CD14-positive monocyte (primary cell): ENCODE results near the gene RS1. TPM values are rescaled to one million over a fixed set of nuclear protein-coding genes. Genes with fewer than 3 reads are reported as not detected.

Experiments
- DNase-seq, 3 donors: peaks; one replicate each; pipeline ENCODE4 v3.0.0-alpha.2; 2011 to 2022
- H2AFZ ChIP-seq: 2 replicates; pipeline ENCODE4 v1.6.0; 2012; ENCODE audit warnings: mild to moderate bottlenecking, low read depth, low read length, inconsistent platforms; ENCODE audit not compliant: insufficient read depth, poor library complexity, severe bottlenecking
- H3K27ac ChIP-seq, 2 donors: 1 replicate in 1 of 2; 2 replicates in 1 of 2; pipeline ENCODE4 v1.5.1; 2012 to 2013; ENCODE audit warnings: low read length in 2 of 2, control low read depth in 1 of 2, inconsistent platforms in 1 of 2, low read depth in 1 of 2, mild to moderate bottlenecking in 1 of 2
- H3K27me3 ChIP-seq, 2 donors: one replicate each; pipeline versions ENCODE4 v1.6.0 to v1.6.1; 2011 to 2013; ENCODE audit warnings: low read length in 2 of 2; ENCODE audit not compliant: control insufficient read depth in 2 of 2, insufficient read depth in 2 of 2
- H3K36me3 ChIP-seq, 2 donors: replicated peaks in 1 of 2; 1 replicate in 1 of 2; 2 replicates in 1 of 2; pipeline versions ENCODE4 v1.5.1 to v1.6.1; 2012 to 2013; ENCODE audit warnings: low read length in 2 of 2, control low read depth in 1 of 2, inconsistent platforms in 1 of 2, mild to moderate bottlenecking in 1 of 2; ENCODE audit not compliant: insufficient read depth in 2 of 2, control insufficient read depth in 1 of 2
- H3K4me1 ChIP-seq, 2 donors: 1 replicate in 1 of 2; 2 replicates in 1 of 2; pipeline versions ENCODE4 v1.5.1 to v1.6.1; 2012 to 2013; ENCODE audit warnings: low read length in 2 of 2, control low read depth in 1 of 2, inconsistent platforms in 1 of 2, mild to moderate bottlenecking in 1 of 2, moderate library complexity in 1 of 2; ENCODE audit not compliant: insufficient read depth in 2 of 2, control insufficient read depth in 1 of 2
- H3K4me2 ChIP-seq: replicated peaks from 2 replicates; pipeline ENCODE3; 2012; ENCODE audit warnings: low read length, moderate library complexity, mild to moderate bottlenecking; ENCODE audit not compliant: poor library complexity, severe bottlenecking; ENCODE audit errors: extremely low read depth
- H3K4me3 ChIP-seq, 3 experiments: fragments of 200-600 bp in 1 of 3; sonication (generic) in 1 of 3; replicated peaks in 1 of 3; 1 replicate in 2 of 3; 2 replicates in 1 of 3; pipeline ENCODE4 v1.5.1; 2011 to 2013; ENCODE audit warnings: low read length in 3 of 3, mild to moderate bottlenecking in 3 of 3, control low read depth in 2 of 3, low read depth in 2 of 3, inconsistent platforms in 1 of 3, moderate library complexity in 1 of 3
- H3K79me2 ChIP-seq: 2 replicates; pipeline ENCODE4 v1.6.0; 2012; ENCODE audit warnings: mild to moderate bottlenecking, control low read depth, inconsistent platforms, low read length, moderate library complexity; ENCODE audit not compliant: insufficient read depth
- H3K9ac ChIP-seq: 2 replicates; pipeline ENCODE4 v1.6.0; 2017; ENCODE audit warnings: low read length, mild to moderate bottlenecking; ENCODE audit not compliant: insufficient read depth, poor library complexity, severe bottlenecking
- H3K9me3 ChIP-seq, 2 donors: replicated peaks in 1 of 2; 1 replicate in 1 of 2; 2 replicates in 1 of 2; pipeline versions ENCODE4 v1.5.1 to v1.6.1; 2012 to 2013; ENCODE audit warnings: low read length in 2 of 2, control low read depth in 1 of 2; ENCODE audit not compliant: control insufficient read depth in 1 of 2, insufficient read depth in 1 of 2
- H4K20me1 ChIP-seq: 2 replicates; pipeline ENCODE4 v1.6.0; 2012; ENCODE audit warnings: mild to moderate bottlenecking, low read length, control low read depth, moderate library complexity; ENCODE audit not compliant: insufficient read depth
- H3K27ac Mint-ChIP-seq, 7 donors: one replicate each; pipeline ENCODE4 v1.8.0; 2020; ENCODE audit warnings: mild to moderate bottlenecking in 7 of 7, mixed read lengths in 7 of 7, moderate library complexity in 6 of 7, inconsistent platforms in 2 of 7
- H3K27me3 Mint-ChIP-seq, 3 donors: one replicate each; pipeline ENCODE4 v1.8.0; 2021 to 2022; ENCODE audit warnings: low read depth in 3 of 3, mild to moderate bottlenecking in 3 of 3, mixed read lengths in 3 of 3, moderate library complexity in 3 of 3, inconsistent platforms in 1 of 3
- H3K36me3 Mint-ChIP-seq, 2 donors: one replicate each; pipeline ENCODE4 v1.8.0; 2020; ENCODE audit warnings: mixed read lengths in 2 of 2, inconsistent platforms in 1 of 2, mild to moderate bottlenecking in 1 of 2
- H3K4me1 Mint-ChIP-seq: one replicate; pipeline ENCODE4 v1.8.0; 2020; ENCODE audit warnings: mild to moderate bottlenecking, mixed read lengths
- H3K4me3 Mint-ChIP-seq, 2 donors: one replicate each; pipeline ENCODE4 v1.8.0; 2020; ENCODE audit warnings: mild to moderate bottlenecking in 2 of 2, mixed read lengths in 2 of 2, moderate library complexity in 1 of 2
- H3K9me3 Mint-ChIP-seq, 7 donors: one replicate each; pipeline ENCODE4 v1.8.0; 2020 to 2022; ENCODE audit warnings: mixed read lengths in 7 of 7, mild to moderate bottlenecking in 6 of 7, moderate library complexity in 6 of 7, inconsistent platforms in 2 of 7
- CTCF ChIP-seq: fragments of 200-600 bp; IDR thresholded peaks from one replicate; pipeline ENCODE4 v1.8.0; 2022; ENCODE audit warnings: antibody characterized with exemption, mild to moderate bottlenecking
- WGBS: methylation state at CpG from one replicate; pipeline ENCODE4 v1.1.5; 2013; ENCODE audit warnings: missing lambda C conversion rate; ENCODE audit not compliant: insufficient coverage; 5-methylcytosine and 5-hydroxymethylcytosine counted together
- intact Hi-C, 2 donors: fragments of 100-400 bp; cut with micrococcal nuclease; formaldehyde crosslinking; loops; one replicate each; pipeline versions ENCODE4 v1.15.0 to v1.15.1; 2023
- polyA minus RNA-seq: library from RNA; depleted of rRNA, polyadenylated mRNA; stranded (reverse); fragments of >200 nt; gene quantifications from 2 replicates; pipeline ENCODE4 v1.2.3, GENCODE V29; 2012
- polyA plus RNA-seq, 3 donors: library from polyadenylated mRNA; depleted of rRNA in 1 of 3; unstranded in 2 of 3; stranded (reverse) in 1 of 3; fragments of 300-500 nt in 2 of 3; fragments of >200 nt in 1 of 3; fragmentation: Illumina TruSeq in 2 of 3; gene quantifications; 1 replicate in 2 of 3; 2 replicates in 1 of 3; pipeline ENCODE4 v1.2.3, GENCODE V29; 2012 to 2021
- total RNA-seq, 12 experiments: library from RNA in 1 of 12; stranded (reverse) in 1 of 12; fragments of 120-200 nt in 1 of 12; gene quantifications; one replicate each; pipeline ENCODE4 v1.2.4 and lab custom pipeline; 2013 to 2026; ENCODE audit warnings: mixed read lengths in 6 of 12, inconsistent platforms in 1 of 12

RS1 gene
- total RNA-seq (2013), result not detected
- polyA plus RNA-seq (under 1 TPM in 1 of 3 donors, not detected in 2; 0.08 TPM), polyA minus RNA-seq (not detected in 2 replicates), total RNA-seq (lab: John Stamatoyannopoulos, UW) (0 to 1.0 (median 0.05) reads per million in 11 experiments)

- H2AFZ ChIP-seq, result no peak within 1 kb of the TSS
- no peak within 1 kb of the TSS for H3K27ac Mint-ChIP-seq
- no peaks in the 10 kb centered on the region for H3K36me3 ChIP-seq
- H3K4me3 Mint-ChIP-seq, result no peak within 1 kb of the TSS
- peaks cover 0 to 4% (median 0%) of the 10 kb centered on the region in 7 donors for H3K9me3 Mint-ChIP-seq
- no peak within 1 kb of the TSS for H3K9ac ChIP-seq
- no peaks in the 10 kb centered on the region for H3K79me2 ChIP-seq
- H3K27ac ChIP-seq, result no peak within 1 kb of the TSS
- intact Hi-C loops, result no loop called here
- no peak for TF ChIP-seq CTCF
- no peak within 1 kb of the TSS for H3K4me3 ChIP-seq
- H3K36me3 Mint-ChIP-seq, result no peaks in the 10 kb centered on the region
- DNase-seq, result no peak
- H3K4me1 Mint-ChIP-seq, result peaks cover 34% of the 10 kb centered on the region
- no peaks in the 10 kb centered on the region for H4K20me1 ChIP-seq
- H3K9me3 ChIP-seq, result no peaks in the 10 kb centered on the region
- no peak within 1 kb of the TSS for H3K4me2 ChIP-seq
- peaks cover 31 to 39% of the 10 kb centered on the region in 2 donors for H3K4me1 ChIP-seq
- no CpG with 5 or more reads among the region's 10 CpGs for WGBS
- peaks cover 0 to 14% (median 4%) of the 10 kb centered on the region in 3 donors for H3K27me3 Mint-ChIP-seq
- no peaks in the 10 kb centered on the region for H3K27me3 ChIP-seq
Measured at GRCh38 chrX:18672008-18672407, at the start of gene RS1. TSS of gene RS1 (minus strand) at chrX:18672108. CDS start at chrX:18672068, 40 bp downstream.

- H3K36me3 ChIP-seq, result no peaks in the 10 kb centered on the region
- H3K27me3 Mint-ChIP-seq, result peaks cover 0 to 7% (median 4%) of the 10 kb centered on the region in 3 donors
- H4K20me1 ChIP-seq, result no peaks in the 10 kb centered on the region
- H3K4me3 ChIP-seq, result no peak overlapping the region
- H3K27ac Mint-ChIP-seq, result no peak overlapping the region
- H2AFZ ChIP-seq, result no peak overlapping the region
- H3K4me2 ChIP-seq, result no peak overlapping the region
- no peaks in the 10 kb centered on the region for H3K9me3 ChIP-seq
- H3K27me3 ChIP-seq, result peaks cover 2 to 3% of the 10 kb centered on the region in 2 donors
- no peak overlapping the region for H3K9ac ChIP-seq
- TF ChIP-seq CTCF, result no peak
- peaks cover under 1% of the 10 kb centered on the region for H3K4me1 Mint-ChIP-seq
- no peaks in the 10 kb centered on the region for H3K36me3 Mint-ChIP-seq
- peaks cover 0 to under 1% of the 10 kb centered on the region in 2 donors for H3K4me1 ChIP-seq
- WGBS, result no CpG with 5 or more reads among the region's 4 CpGs
- DNase-seq, result no peak
- H3K4me3 Mint-ChIP-seq, result no peak overlapping the region
- peaks cover 0 to 2% (median 0%) of the 10 kb centered on the region in 7 donors for H3K9me3 Mint-ChIP-seq
- H3K27ac ChIP-seq, result no peak overlapping the region
- intact Hi-C loops, result no loop called here
- no peaks in the 10 kb centered on the region for H3K79me2 ChIP-seq
Measured at GRCh38 chrX:18719852-18720251, 47.9 kb upstream of the RS1 start.
